ENCODE measurements around the gene SLC22A6.
A peak's percentile ranks its signal among the peaks of the same experiment; 100 is the strongest.

SLC22A6 gene

GRCh38 chr11:62984451-62984991, at the start of gene SLC22A6:
Gene SLC22A6 (minus strand): TSS chr11:62984967. CDS start chr11:62984690, 277 bp downstream.
- no peak within 1 kb of the TSS for H3K27ac ChIP-seq
- TF ChIP-seq CTCF (conservative IDR thresholded peaks at IDR 0.05; ENCODE audit: low read depth), result no peak
- POLR2A ChIA-PET (ENCODE audit: low non-redundant PET), result no interaction called here
- CTCF ChIA-PET, result no interaction called here
- DNase-seq (ENCODE audit: low spot score), result no peak

- H3K27ac ChIP-seq, result no peak overlapping the region
- no peak for TF ChIP-seq CTCF (conservative IDR thresholded peaks at IDR 0.05; ENCODE audit: low read depth)
- ChIA-PET CTCF (interaction anchor here (0.8 to 1.2 kb wide), 2 partner anchors 9 to 127 kb away, joined by 3 to 4 read pairs; no protein-coding TSS in a partner anchor), POLR2A (ENCODE audit: low non-redundant PET) (no interaction called here)
- no peak for DNase-seq (ENCODE audit: low spot score)
Measured at GRCh38 chr11:63032457-63032856, 47.7 kb upstream of the SLC22A6 start.

GRCh38 chr11:63023841-63024648, 39.3 kb upstream of the SLC22A6 start:
- ChIA-PET POLR2A (ENCODE audit: low non-redundant PET) (no interaction called here), CTCF (interaction anchor here (0.6 to 6.8 kb wide), 22 partner anchors 8 to 1112 kb away, joined by 3 to 129 read pairs (median 3); no protein-coding TSS in a partner anchor)
- peak; percentile 99 for TF ChIP-seq CTCF (conservative IDR thresholded peaks at IDR 0.05; ENCODE audit: low read depth)
- DNase-seq (ENCODE audit: low spot score), result peak; percentile 77
- H3K27ac ChIP-seq, result no peak overlapping the region

- CTCF ChIA-PET, result interaction anchor here (0.6 to 6.8 kb wide), 21 partner anchors 9 to 1113 kb away, joined by 3 to 129 read pairs (median 3); no protein-coding TSS in a partner anchor
- TF ChIP-seq CTCF (conservative IDR thresholded peaks at IDR 0.05; ENCODE audit: low read depth), result no peak
- POLR2A ChIA-PET (ENCODE audit: low non-redundant PET), result no interaction called here
- no peak for DNase-seq (ENCODE audit: low spot score)
- H3K27ac ChIP-seq, result no peak overlapping the region
Measured at GRCh38 chr11:63023222-63023814, 38.6 kb upstream of the SLC22A6 start.

GRCh38 chr11:63022441-63022840, 37.7 kb upstream of the SLC22A6 start:
- TF ChIP-seq CTCF (conservative IDR thresholded peaks at IDR 0.05; ENCODE audit: low read depth), result no peak
- ChIA-PET CTCF (interaction anchor here (1.4 to 6.8 kb wide), 3 partner anchors 12 to 117 kb away, joined by 5 to 129 read pairs (median 5); no protein-coding TSS in a partner anchor), POLR2A (ENCODE audit: low non-redundant PET) (no interaction called here)
- no peak overlapping the region for H3K27ac ChIP-seq
- no peak for DNase-seq (ENCODE audit: low spot score)

- ChIA-PET CTCF (interaction anchor here (0.5 to 6.8 kb wide), 6 partner anchors 25 to 687 kb away, joined by 3 to 129 read pairs (median 4); no protein-coding TSS in a partner anchor), POLR2A (ENCODE audit: low non-redundant PET) (no interaction called here)
- peak; percentile 33 for TF ChIP-seq CTCF (conservative IDR thresholded peaks at IDR 0.05; ENCODE audit: low read depth)
- H3K27ac ChIP-seq, result no peak overlapping the region
- no peak for DNase-seq (ENCODE audit: low spot score)
Measured at GRCh38 chr11:63020671-63021291, 36.0 kb upstream of the SLC22A6 start.
